Measurements from ENCODE around the gene NAV2.

- no peak for TF ChIP-seq CTCF (IDR thresholded peaks at IDR 0.05; ENCODE audit: low read depth, low read length)
- TF ChIP-seq MAX (IDR thresholded peaks at IDR 0.05; ENCODE audit: low read depth, low read length), result no peak
- no peak for TF ChIP-seq POLR2A (IDR thresholded peaks at IDR 0.05; ENCODE audit: extremely low read depth, insufficient read length)
These were observed 43.1 kb upstream of the NAV2 start for GRCh38 chr11:19669511-19669910.

All from NB4 (cell line).